ENCODE results near the gene VWA5B2. TPM values are rescaled to one million over a fixed set of nuclear protein-coding genes. Genes with fewer than 3 reads are reported as not detected.

The VWA5B2 gene
- total RNA-seq, 1 experiment from 2014 or later = 2.7 TPM

DNA sequence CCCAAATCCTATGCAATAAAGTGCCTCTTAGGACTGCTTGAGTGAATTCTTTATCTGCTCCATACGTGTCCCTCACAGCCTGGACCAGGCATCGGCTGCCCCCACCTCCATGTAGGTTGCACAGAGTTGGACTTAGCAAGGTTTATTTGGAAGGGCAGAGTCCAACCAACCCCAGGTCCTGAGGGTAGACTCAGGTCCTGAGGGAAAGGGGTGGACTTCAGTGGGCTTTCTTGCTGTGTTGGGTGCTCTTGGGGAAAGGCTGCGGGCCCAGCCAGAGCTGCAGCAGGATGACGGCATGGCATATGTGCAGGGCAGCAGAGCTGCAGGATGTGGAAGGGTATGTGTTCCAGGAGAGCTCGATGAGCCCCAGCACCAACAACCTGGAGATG, 12.9 kb downstream of the VWA5B2 start:
- no peak overlapping the region for H3K4me3 Mint-ChIP-seq
- H3K4me2 ChIP-seq (ENCODE audit: insufficient read depth, insufficient read length, low read length) = no peak overlapping the region
- no peak overlapping the region for H4K8ac ChIP-seq (replicated peaks; ENCODE audit: insufficient read length, low read depth, low read length)
- no peaks in the 10 kb centered on the region for H4K20me1 ChIP-seq (ENCODE audit: control insufficient read depth, insufficient read depth, insufficient read length)
- H3T11ph ChIP-seq (ENCODE audit: low read length) = no peak overlapping the region
- no peak overlapping the region for H3K27ac ChIP-seq (ENCODE audit: insufficient read length, low read depth, low read length)
- H4K5ac ChIP-seq (ENCODE audit: insufficient read length, low read depth, low read length) = no peak overlapping the region
- no peak overlapping the region for H2BK20ac ChIP-seq (ENCODE audit: low read depth, low read length, poor library complexity, severe bottlenecking)
- no peaks in the 10 kb centered on the region for H3K23me2 ChIP-seq (ENCODE audit: insufficient read length, low read depth, low read length, poor library complexity, severe bottlenecking)
- H2BK15ac ChIP-seq (ENCODE audit: low read depth, low read length) = no peak overlapping the region
- H3K9ac ChIP-seq (ENCODE audit: extremely low read depth, insufficient read length, low read length) = no peak overlapping the region
- H2BK12ac ChIP-seq (ENCODE audit: insufficient read length, low read depth, low read length) = no peak overlapping the region
- peaks cover 1% of the 10 kb centered on the region; the same call in 1 of the 2 replicates for H3K27me3 Mint-ChIP-seq (ENCODE audit: low read depth)
- no peak for DNase-seq
- H3K79me1 ChIP-seq (ENCODE audit: insufficient read depth, low read depth, low read length, poor library complexity, severe bottlenecking) = no peaks in the 10 kb centered on the region
- H3K27me3 ChIP-seq (ENCODE audit: insufficient read depth, low read length) = no peaks in the 10 kb centered on the region
- H3K56ac ChIP-seq (ENCODE audit: insufficient read length, low read depth, low read length) = no peak overlapping the region
- H4K91ac ChIP-seq (ENCODE audit: insufficient read length, low read depth, low read length) = no peak overlapping the region
- H3K4me1 Mint-ChIP-seq = no peaks in the 10 kb centered on the region
- no peak overlapping the region for H2AK5ac ChIP-seq (ENCODE audit: insufficient read length, low read length)
- TF ChIP-seq, protein P1, sequence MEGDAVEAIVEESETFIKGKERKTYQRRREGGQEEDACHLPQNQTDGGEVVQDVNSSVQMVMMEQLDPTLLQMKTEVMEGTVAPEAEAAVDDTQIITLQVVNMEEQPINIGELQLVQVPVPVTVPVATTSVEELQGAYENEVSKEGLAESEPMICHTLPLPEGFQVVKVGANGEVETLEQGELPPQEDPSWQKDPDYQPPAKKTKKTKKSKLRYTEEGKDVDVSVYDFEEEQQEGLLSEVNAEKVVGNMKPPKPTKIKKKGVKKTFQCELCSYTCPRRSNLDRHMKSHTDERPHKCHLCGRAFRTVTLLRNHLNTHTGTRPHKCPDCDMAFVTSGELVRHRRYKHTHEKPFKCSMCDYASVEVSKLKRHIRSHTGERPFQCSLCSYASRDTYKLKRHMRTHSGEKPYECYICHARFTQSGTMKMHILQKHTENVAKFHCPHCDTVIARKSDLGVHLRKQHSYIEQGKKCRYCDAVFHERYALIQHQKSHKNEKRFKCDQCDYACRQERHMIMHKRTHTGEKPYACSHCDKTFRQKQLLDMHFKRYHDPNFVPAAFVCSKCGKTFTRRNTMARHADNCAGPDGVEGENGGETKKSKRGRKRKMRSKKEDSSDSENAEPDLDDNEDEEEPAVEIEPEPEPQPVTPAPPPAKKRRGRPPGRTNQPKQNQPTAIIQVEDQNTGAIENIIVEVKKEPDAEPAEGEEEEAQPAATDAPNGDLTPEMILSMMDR (conservative IDR thresholded peaks at IDR 0.05) = no peak
- no peak overlapping the region for H3K14ac ChIP-seq (ENCODE audit: insufficient read depth, low read length)
- no peak overlapping the region for H3K23ac ChIP-seq (ENCODE audit: insufficient read length, low read depth, low read length)
- H3K9me3 Mint-ChIP-seq = no peaks in the 10 kb centered on the region
- no peak overlapping the region for H2AFZ ChIP-seq (ENCODE audit: low read length)
- no peak overlapping the region for H2BK5ac ChIP-seq (ENCODE audit: insufficient read length, low read length)
- no peaks in the 10 kb centered on the region for H3K9me3 ChIP-seq (ENCODE audit: control insufficient read depth, low read depth, low read length)
- no CpG with 5 or more reads among the region's 5 CpGs for WGBS (ENCODE audit: extremely low coverage, insufficient read length, low lambda C conversion rate)
- H3K4me1 ChIP-seq (ENCODE audit: insufficient read depth, low read length) = no peaks in the 10 kb centered on the region
- no peaks in the 10 kb centered on the region for H3K79me2 ChIP-seq (ENCODE audit: insufficient read depth, low read length)
- no peak overlapping the region for H3K18ac ChIP-seq (ENCODE audit: insufficient read length, low read depth, low read length)
- no peak overlapping the region for H3K4ac ChIP-seq (ENCODE audit: low read depth, low read length)
- peaks cover 15 to 41% (median 36%) of the 10 kb centered on the region in 3 experiments for H3K36me3 Mint-ChIP-seq (ENCODE audit: insufficient read depth in 1 of 3, low read depth in 3 of 3)
- no peak overlapping the region for H3K27ac Mint-ChIP-seq
- H2BK120ac ChIP-seq (ENCODE audit: low read depth, low read length, poor library complexity, severe bottlenecking) = no peak overlapping the region
